SK-N-MC (cell line): ENCODE measurements around the gene MIGA1.

Experiments used
- DNase-seq: peaks from one replicate; pipeline ENCODE4 v3.0.0-alpha.2; 2011; ENCODE audit warnings: low read depth, low spot score
- H3K27ac ChIP-seq: fragments of 200-600 bp; sonication (generic); 2 replicates; pipeline ENCODE4 v1.5.1; 2016; ENCODE audit warnings: mixed run types
- H3K36me3 ChIP-seq: fragments of 200-600 bp; sonication (generic); 2 replicates; pipeline ENCODE4 v1.6.1; 2017; ENCODE audit warnings: antibody characterized with exemption, low read length, mixed read lengths; ENCODE audit not compliant: insufficient read depth
- H3K4me3 ChIP-seq: fragments of 200-600 bp; sonication (generic); 2 replicates; pipeline ENCODE4 v1.5.1; 2016
- H3K9ac ChIP-seq: fragments of 200-600 bp; sonication (generic); 2 replicates; pipeline ENCODE4 v1.8.0; 2017; ENCODE audit warnings: mixed run types, mixed read lengths; ENCODE audit not compliant: insufficient read length
- H3K9me3 ChIP-seq: fragments of 200-600 bp; sonication (generic); 2 replicates; pipeline ENCODE4 v1.6.1; 2017; ENCODE audit warnings: low read depth, mild to moderate bottlenecking, antibody characterized with exemption, low read length, moderate library complexity, mixed read lengths
- EZH2 ChIP-seq: fragments of 200-600 bp; sonication (generic); IDR thresholded peaks from one replicate; pipeline ENCODE4 v1.6.1; 2017; ENCODE audit warnings: antibody characterized with exemption
- FOXP2 ChIP-seq: optimal IDR thresholded peaks from 2 replicates; pipeline ENCODE3; 2011; ENCODE audit warnings: mild to moderate bottlenecking, moderate library complexity; ENCODE audit not compliant: insufficient read depth; ENCODE audit errors: extremely low read length, control extremely low read depth
- POLR2AphosphoS5 ChIP-seq: IDR thresholded peaks from 2 replicates; pipeline ENCODE4 v1.6.1; 2012; ENCODE audit warnings: mild to moderate bottlenecking, low read depth, low read length, borderline replicate concordance

The MIGA1 gene

GRCh38 chr1:77831976-77832711, 52.7 kb downstream of the MIGA1 start:
- no peak for DNase-seq
- no peaks in the 10 kb centered on the region for H3K9me3 ChIP-seq
- peak overlapping the region; percentile 13 for H3K9ac ChIP-seq
- peaks cover 5% of the 10 kb centered on the region; the same call in 1 of the 2 replicates for H3K36me3 ChIP-seq
- peak overlapping the region; percentile 36 for H3K4me3 ChIP-seq
- peak; percentile 64 for TF ChIP-seq FOXP2
- no peak for TF ChIP-seq POLR2AphosphoS5
- H3K27ac ChIP-seq = peak overlapping the region; percentile 80

- no peak for DNase-seq
- no peaks in the 10 kb centered on the region for H3K9me3 ChIP-seq
- H3K4me3 ChIP-seq = peak overlapping the region; percentile 36; the same call in 1 of the 2 replicates
- H3K36me3 ChIP-seq = peaks cover 5% of the 10 kb centered on the region; the same call in 1 of the 2 replicates
- peak overlapping the region; percentile 80 for H3K27ac ChIP-seq
- peak overlapping the region; percentile 13 for H3K9ac ChIP-seq
- no peak for TF ChIP-seq FOXP2
Measured at GRCh38 chr1:77832901-77833300, 53.5 kb downstream of the MIGA1 start.

- TF ChIP-seq EZH2 (no peak), FOXP2 (no peak)
- no peak for DNase-seq
- Histone ChIP-seq H3K9ac (no peak overlapping the region), H3K9me3 (no peaks in the 10 kb centered on the region), H3K27ac (no peak overlapping the region; the same call in 1 of the 2 replicates), H3K36me3 (peaks cover 5% of the 10 kb centered on the region; the same call in 1 of the 2 replicates), H3K4me3 (no peak overlapping the region)
Measured at GRCh38 chr1:77833521-77834100, 54.2 kb downstream of the MIGA1 start.

GRCh38 chr1:77834771-77835334, 55.4 kb downstream of the MIGA1 start:
- Histone ChIP-seq H3K27ac (no peak overlapping the region), H3K36me3 (peaks cover 12% of the 10 kb centered on the region), H3K9me3 (no peaks in the 10 kb centered on the region), H3K9ac (no peak overlapping the region), H3K4me3 (no peak overlapping the region)
- DNase-seq = no peak
- TF ChIP-seq FOXP2 (no peak), EZH2 (no peak), POLR2AphosphoS5 (no peak)

- Histone ChIP-seq H3K36me3 (peaks cover 14% of the 10 kb centered on the region), H3K27ac (no peak overlapping the region), H3K9me3 (no peaks in the 10 kb centered on the region), H3K4me3 (no peak overlapping the region), H3K9ac (no peak overlapping the region)
- TF ChIP-seq FOXP2 (no peak), EZH2 (no peak), POLR2AphosphoS5 (no peak)
- no peak for DNase-seq
Measured at GRCh38 chr1:77841574-77841973, 62.1 kb downstream of the MIGA1 start.

- DNase-seq = no peak
- TF ChIP-seq FOXP2 (no peak), EZH2 (no peak), POLR2AphosphoS5 (no peak)
- Histone ChIP-seq H3K9me3 (no peaks in the 10 kb centered on the region), H3K27ac (no peak overlapping the region), H3K4me3 (no peak overlapping the region), H3K36me3 (peaks cover 7% of the 10 kb centered on the region), H3K9ac (no peak overlapping the region)
Measured at GRCh38 chr1:77845951-77846350, 66.5 kb downstream of the MIGA1 start.

GRCh38 chr1:77846966-77847365, 67.5 kb downstream of the MIGA1 start:
- no peak overlapping the region for H3K9ac ChIP-seq
- no peak overlapping the region for H3K4me3 ChIP-seq
- H3K27ac ChIP-seq = no peak overlapping the region
- DNase-seq = no peak
- TF ChIP-seq FOXP2 (no peak), EZH2 (no peak), POLR2AphosphoS5 (no peak)
- no peaks in the 10 kb centered on the region for H3K9me3 ChIP-seq
- H3K36me3 ChIP-seq = peaks cover 7% of the 10 kb centered on the region

GRCh38 chr1:77847621-77848080, 68.2 kb downstream of the MIGA1 start:
- H3K36me3 ChIP-seq = peaks cover 7% of the 10 kb centered on the region
- H3K9me3 ChIP-seq = no peaks in the 10 kb centered on the region
- no peak for DNase-seq
- H3K9ac ChIP-seq = no peak overlapping the region
- no peak for TF ChIP-seq FOXP2
- TF ChIP-seq POLR2AphosphoS5 = no peak
- TF ChIP-seq EZH2 = no peak
- H3K4me3 ChIP-seq = no peak overlapping the region
- no peak overlapping the region for H3K27ac ChIP-seq
